HL-60/S4 treated with phorbol 12-myristate 13-acetate at 8.2 ng/mL for 4 days and 3 days (cell line): ENCODE data around the gene OGFOD3.
"Not testable (repeated sequence)": the region's sequence is repeated elsewhere in the genome, so short reads cannot be mapped to it uniquely, and the experiment has no call there.

Experiments
- in situ Hi-C: fragments of 300-500 bp; cut with MboI; formaldehyde crosslinking; loops from 2 replicates; pipeline ENCODE4 v1.15.0; 2022; ENCODE audit warnings: low sequenced_read_pairs

OGFOD3 gene

GRCh38 chr17:82359451-82360074, 58.8 kb downstream of the OGFOD3 start:
- in situ Hi-C loops, result not testable (repeated sequence)

DNA sequence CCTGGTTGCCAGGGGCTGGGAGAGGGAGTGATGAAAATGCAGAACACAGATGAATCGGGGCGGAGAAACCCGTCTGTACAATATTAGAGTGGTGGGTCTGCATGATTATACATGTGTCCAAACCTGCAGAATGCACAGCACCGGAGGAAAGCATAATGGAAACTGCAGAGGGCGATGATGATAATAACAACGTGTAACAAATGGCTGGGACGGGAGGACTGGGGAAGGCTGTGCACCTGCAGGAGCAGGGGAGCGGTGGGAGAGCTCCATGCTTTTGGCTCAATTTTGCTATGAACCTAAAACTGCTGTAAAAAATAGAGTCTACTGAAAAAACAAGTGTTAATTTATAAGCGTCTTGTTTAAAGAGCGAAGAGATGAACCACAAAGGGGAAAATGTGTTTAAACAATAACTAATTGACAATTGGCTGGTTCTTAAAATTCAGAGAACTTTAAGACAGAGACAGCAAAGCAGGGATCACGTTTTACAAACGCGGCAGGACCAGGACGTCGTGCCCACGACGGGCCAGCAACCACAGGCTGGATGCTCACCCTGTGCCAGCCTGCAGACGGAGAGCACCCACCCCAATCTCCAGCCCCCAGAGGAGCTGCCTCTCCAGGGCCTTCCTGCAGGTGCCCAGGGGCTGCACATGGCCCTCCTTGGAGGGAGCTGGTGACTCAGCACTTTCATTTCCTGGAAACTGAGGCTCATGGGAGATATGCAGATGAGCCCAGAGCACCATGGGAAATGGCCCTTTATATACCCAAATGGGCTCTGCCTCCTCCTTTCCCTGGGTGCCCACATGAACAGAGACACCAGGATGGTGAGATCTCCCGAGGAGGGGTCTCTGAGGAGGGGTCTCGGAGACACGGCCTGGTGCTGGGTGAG, 59.7 kb downstream of the OGFOD3 start, which contains the start of gene TEX19:
TSS of gene TEX19 (plus strand) at position 783 of the 886 bp plus-strand sequence. CDS start 2,904 bp downstream, outside the sequence.
- in situ Hi-C loops, result no loop called here

DNA sequence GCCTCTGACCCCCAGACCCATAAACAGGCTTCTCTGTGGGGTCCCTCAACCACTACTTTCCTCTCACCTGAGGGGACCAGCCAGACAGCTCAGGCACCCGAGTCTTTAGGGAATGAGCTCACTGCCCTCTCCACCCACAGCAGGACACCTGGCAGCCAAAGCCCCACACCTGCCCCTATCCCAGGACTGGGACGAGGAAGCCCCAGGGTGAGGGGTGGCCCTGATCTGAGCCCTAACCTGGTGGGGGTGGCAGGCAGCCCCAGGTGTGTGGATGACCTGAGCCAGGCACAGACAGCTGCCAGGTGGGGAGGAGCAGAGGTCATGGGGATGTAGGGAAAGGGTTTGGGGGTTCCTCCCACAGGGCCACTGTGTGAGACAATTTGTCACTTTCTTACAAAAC, 61.0 kb downstream of the OGFOD3 start:
- in situ Hi-C loops, result no loop called here

- in situ Hi-C loops, result no loop called here
These were observed 61.5 kb downstream of the OGFOD3 start for GRCh38 chr17:82356845-82357355.

DNA sequence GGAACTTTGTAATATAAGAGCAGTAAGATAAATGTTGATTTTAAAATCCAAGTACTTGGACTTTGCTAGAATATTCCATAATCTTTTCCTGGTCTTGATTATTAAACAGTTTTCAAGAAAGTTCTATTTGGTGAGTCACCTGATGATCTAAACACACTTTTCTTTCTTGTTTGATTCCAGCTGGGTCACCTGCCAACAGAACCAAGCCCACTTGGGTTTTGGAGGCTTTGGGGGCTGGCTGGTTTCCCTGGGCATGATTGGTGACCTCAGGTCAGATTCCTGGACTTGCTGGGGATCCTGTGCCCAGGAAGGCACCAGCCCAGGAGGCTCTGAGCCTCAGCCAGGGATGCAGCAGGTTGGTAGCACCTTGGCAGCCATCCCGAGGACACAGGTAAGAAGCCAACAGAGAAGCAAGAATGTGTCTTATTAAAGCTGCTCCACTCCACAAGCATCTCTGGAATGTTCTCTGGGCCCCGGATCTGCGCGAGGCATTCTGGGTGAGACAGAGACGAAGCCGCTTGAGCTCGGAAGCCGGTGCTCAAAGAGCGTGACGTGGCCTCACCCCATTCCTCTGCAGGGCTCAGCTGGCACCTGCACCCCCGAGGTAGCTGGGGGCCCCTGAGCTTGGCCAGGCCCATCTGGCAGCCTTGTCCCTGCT, 62.5 kb downstream of the OGFOD3 start:
- in situ Hi-C loops, result no loop called here

GRCh38 chr17:82354804-82355308, 63.5 kb downstream of the OGFOD3 start:
- in situ Hi-C loops, result loop anchor here (5.0 kb wide), 1 partner anchor 57 kb away; no protein-coding TSS in a partner anchor

- in situ Hi-C loops, result loop anchor here (5.0 kb wide), 1 partner anchor 59 kb away; no protein-coding TSS in a partner anchor
These were observed 64.9 kb downstream of the OGFOD3 start for GRCh38 chr17:82353484-82353883.

DNA sequence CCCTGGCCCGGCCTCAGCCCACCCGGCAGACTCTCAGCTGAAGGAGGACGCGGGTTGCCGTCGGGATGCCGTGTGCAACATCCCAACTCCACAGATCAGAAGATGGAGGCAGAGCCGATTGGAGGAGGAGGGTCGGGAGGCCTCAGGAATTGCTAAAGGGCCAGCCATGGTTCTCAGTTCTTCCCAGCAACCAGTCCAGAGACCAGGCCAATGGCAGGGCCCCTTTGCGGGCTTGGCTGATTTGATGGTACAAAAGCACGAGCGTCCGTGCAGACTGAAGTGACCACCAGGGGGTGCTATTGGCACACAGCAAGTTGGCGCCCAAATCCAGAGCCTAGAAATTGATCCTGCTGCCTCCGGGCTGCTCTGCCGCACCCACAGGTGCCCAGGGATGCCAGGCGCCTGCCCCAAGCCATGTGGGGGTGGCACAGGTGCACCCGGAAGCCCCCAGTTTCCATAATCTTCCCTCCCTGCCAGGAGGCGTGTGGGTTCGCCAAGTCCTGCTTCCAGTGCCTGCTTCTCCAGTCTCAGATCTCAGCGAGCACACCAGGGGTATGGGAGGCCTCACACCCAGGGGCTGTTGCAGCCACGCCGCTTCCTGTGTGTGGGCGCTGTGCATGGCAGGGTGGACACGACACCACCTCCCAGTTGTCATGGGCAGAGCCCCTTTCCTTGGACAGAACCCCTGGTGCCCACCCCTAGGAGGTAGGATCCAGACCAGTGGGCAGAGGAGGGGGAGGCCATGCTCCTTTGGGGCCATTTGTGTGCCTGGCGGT, 66.5 kb downstream of the OGFOD3 start:
- in situ Hi-C loops, result loop anchor here (5.0 kb wide), 1 partner anchor 60 kb away; no protein-coding TSS in a partner anchor

DNA sequence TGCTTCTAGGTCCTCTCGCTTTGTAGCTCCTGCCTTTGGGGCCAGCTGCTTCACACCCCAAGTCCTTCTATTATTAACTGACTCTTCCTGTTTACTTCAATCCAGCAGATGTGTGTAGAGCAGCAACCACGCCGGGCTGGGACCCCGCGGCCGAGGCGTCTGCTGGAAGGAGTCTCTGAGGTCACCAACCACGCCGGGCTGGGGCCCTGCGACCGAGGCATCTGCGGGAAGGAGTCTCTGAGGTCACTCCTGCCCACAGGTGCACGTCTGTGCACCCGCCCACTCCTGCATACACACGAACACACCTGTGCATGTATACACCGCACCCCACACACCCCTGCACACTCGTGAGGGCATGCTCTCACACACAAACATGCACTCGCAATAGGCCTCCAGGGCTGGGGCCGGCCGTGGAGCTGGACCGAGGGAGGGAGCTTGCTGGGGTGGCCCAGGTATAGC, 67.1 kb downstream of the OGFOD3 start:
- in situ Hi-C loops, result loop anchor here (5.0 kb wide), 1 partner anchor 61 kb away; no protein-coding TSS in a partner anchor

GRCh38 chr17:82350182-82351030, 68.0 kb downstream of the OGFOD3 start:
- in situ Hi-C loops, result loop anchor here (5.0 kb wide), 1 partner anchor 62 kb away; no protein-coding TSS in a partner anchor

DNA sequence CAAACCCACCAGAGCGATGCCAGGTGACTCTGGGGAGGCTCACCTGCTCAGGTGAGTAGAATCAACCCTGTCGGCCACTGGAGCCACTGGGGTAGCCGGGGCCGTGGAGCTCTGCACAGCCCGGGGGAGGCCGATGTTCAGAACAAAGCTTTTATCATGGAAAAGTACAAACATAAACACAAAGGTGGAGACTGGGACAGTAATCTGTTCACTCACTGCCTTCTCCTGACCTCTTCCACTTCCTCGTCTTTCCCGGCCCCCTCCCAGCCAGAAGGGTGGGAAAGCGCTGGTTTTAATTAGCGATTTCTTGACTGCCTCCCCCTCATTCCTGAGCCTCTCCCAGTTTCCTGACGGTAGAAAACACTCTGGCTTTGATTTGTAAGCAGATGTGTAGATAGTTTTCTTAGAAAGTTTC, 69.1 kb downstream of the OGFOD3 start:
- in situ Hi-C loops, result no loop called here

DNA sequence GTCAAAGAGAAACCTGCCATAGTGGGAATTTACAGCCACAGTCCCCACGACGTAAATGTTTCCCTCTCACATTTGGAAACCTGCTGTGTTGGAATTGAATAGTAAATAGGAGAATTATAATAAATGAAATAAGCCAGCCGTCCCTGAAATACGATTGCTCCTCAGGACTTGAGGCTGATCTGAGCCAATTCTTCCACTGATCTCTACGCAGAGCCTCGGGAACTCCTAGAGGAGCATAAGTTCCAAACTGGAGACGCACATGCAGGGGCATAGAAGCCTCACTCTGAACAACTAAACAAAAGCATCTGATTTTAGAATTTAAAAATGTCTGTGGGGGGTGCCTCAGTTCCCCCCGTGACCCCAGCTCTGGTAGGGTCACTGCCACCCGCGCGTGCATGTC, 69.5 kb downstream of the OGFOD3 start:
- in situ Hi-C loops, result no loop called here

GRCh38 chr17:82348434-82348833, 70.0 kb downstream of the OGFOD3 start:
- in situ Hi-C loops, result no loop called here

DNA sequence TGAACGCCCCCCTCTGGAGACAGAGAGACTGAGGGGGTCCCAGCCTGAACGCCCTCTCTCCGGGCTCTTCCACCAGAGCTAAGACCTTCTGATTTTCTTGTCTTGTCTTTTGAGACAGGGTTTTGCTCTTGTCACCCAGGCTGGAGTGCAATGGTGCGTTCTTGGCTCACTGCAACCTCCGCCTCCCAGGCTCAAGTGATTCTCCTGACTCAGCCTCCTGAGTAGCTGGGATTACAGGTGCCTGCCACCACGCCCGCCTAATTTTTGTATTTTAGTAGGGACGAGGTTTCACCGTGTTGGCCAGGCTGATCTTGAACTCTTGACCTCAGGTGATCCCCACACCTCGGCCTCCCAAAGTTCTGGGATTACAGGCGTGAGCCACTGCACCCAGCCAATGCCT, 70.4 kb downstream of the OGFOD3 start:
- in situ Hi-C loops, result not testable (repeated sequence)

GRCh38 chr17:82346342-82347300, 71.8 kb downstream of the OGFOD3 start:
- in situ Hi-C loops, result no loop called here

DNA sequence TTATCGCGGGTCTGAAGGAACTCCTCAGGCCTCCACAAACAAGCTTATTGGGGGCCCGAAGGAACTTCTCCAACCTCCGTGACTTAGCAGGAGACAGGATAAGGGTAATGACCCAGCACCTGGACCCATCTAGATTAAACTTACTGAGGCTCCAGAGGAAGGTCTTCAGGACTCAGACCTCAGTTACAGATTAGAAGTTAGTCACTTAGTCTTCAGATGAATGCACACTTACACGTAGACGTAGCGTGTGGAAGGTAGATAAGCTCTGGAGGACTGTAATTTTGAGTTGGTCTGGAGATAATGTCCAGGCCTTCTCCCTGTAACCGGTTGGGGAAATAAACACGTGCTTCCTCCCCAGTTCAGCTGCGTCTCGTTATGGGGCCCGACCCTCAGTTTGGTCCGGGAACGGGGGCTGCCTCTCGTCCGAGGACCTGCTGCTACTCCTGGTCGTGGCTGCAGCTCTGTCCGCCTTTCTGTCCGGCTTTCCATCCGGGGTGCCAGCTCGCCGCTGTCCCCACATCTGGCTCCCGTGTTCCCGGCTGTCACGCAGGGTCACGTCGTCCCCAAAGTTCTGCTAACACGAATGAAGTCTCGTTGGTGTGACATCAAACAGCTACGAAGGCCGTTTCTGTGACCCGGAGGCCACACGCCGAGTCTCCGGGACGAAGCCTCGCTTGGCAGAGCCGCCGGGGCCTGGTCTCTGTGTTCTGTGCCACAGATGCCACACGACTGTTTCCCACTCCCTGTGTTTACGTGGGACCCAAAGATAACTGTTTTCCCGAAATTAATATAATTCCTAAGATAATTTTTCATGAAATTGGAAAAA, 73.0 kb downstream of the OGFOD3 start:
- in situ Hi-C loops, result no loop called here
